Tibial artery (tissue), 4 donors: Measurements from ENCODE around the gene MOCS2.

Experiments
- DNase-seq, 2 donors: peaks; one replicate each; pipeline ENCODE4 v3.0.0-alpha.2; 2019
- H3K27ac ChIP-seq, 2 donors: fragments of 200-600 bp; sonication (generic) in 1 of 2; 1 replicate in 1 of 2; 2 replicates in 1 of 2; pipeline ENCODE4 v1.5.1; 2018 to 2019; ENCODE audit warnings: mild to moderate bottlenecking in 1 of 2
- H3K27me3 ChIP-seq, 2 donors: fragments of 200-600 bp; sonication (generic) in 1 of 2; one replicate each; pipeline versions ENCODE4 v1.5.1 to v1.6.0; 2016 to 2019
- H3K36me3 ChIP-seq, 3 donors: fragments of 200-600 bp; sonication (generic) in 2 of 3; one replicate each; pipeline ENCODE4 v1.5.1; 2016 to 2019; ENCODE audit warnings: mild to moderate bottlenecking in 2 of 3
- H3K4me1 ChIP-seq, 4 donors: fragments of 200-600 bp; sonication (generic) in 2 of 4; 1 replicate in 3 of 4; 2 replicates in 1 of 4; pipeline ENCODE4 v1.5.1; 2016 to 2019
- H3K4me3 ChIP-seq, 2 donors: fragments of 200-600 bp; sonication (generic) in 1 of 2; 1 replicate in 1 of 2; 2 replicates in 1 of 2; pipeline ENCODE4 v1.5.1; 2018 to 2019; ENCODE audit warnings: mild to moderate bottlenecking in 2 of 2
- H3K9me3 ChIP-seq, 3 donors: fragments of 200-600 bp; sonication (generic) in 1 of 3; one replicate each; pipeline ENCODE4 v1.5.1; 2016 to 2019
- CTCF ChIP-seq, 2 experiments: fragments of 200-600 bp in 1 of 2; fragments of 450-650 bp in 1 of 2; IDR thresholded peaks; one replicate each; pipeline ENCODE4 v1.5.1; 2017 to 2019; ENCODE audit warnings: antibody characterized with exemption in 2 of 2, mild to moderate bottlenecking in 1 of 2, moderate library complexity in 1 of 2
- intact Hi-C: fragments of 100-400 bp; cut with DNase I; formaldehyde crosslinking; loops from one replicate; pipeline ENCODE4 v1.15.0; 2023; ENCODE audit warnings: low total_unique reads

MOCS2 gene

GRCh38 chr5:53055365-53055764, 54.2 kb downstream of the MOCS2 start:
- no peak for DNase-seq
- Histone ChIP-seq H3K4me1 (no peaks in the 10 kb centered on the region), H3K36me3 (peaks cover 0 to 26% (median 0%) of the 10 kb centered on the region in 3 donors), H3K27ac (no peak overlapping the region), H3K9me3 (no peaks in the 10 kb centered on the region), H3K4me3 (no peak overlapping the region), H3K27me3 (no peaks in the 10 kb centered on the region)
- TF ChIP-seq CTCF (IDR thresholded peaks at IDR 0.05), result no peak
- intact Hi-C loops, result no loop called here

- DNase-seq, result no peak
- Histone ChIP-seq H3K4me3 (no peak overlapping the region), H3K36me3 (peaks cover 0 to 18% (median 0%) of the 10 kb centered on the region in 3 donors), H3K9me3 (no peaks in the 10 kb centered on the region), H3K4me1 (no peaks in the 10 kb centered on the region), H3K27ac (no peak overlapping the region), H3K27me3 (no peaks in the 10 kb centered on the region)
- intact Hi-C loops, result no loop called here
- TF ChIP-seq CTCF (IDR thresholded peaks at IDR 0.05), result no peak
Observed at GRCh38 chr5:53053364-53053763, 56.2 kb downstream of the MOCS2 start.

- Histone ChIP-seq H3K4me3 (no peak overlapping the region), H3K27me3 (no peaks in the 10 kb centered on the region), H3K36me3 (peaks cover 0 to 24% (median 0%) of the 10 kb centered on the region in 3 donors), H3K4me1 (no peaks in the 10 kb centered on the region), H3K27ac (no peak overlapping the region), H3K9me3 (no peaks in the 10 kb centered on the region)
- no peak for TF ChIP-seq CTCF (IDR thresholded peaks at IDR 0.05)
- no peak for DNase-seq
- intact Hi-C loops, result no loop called here
Observed at GRCh38 chr5:53052499-53052898, 57.1 kb downstream of the MOCS2 start.

- H3K27ac ChIP-seq, result no peak overlapping the region
Observed at GRCh38 chr5:53048248-53048647, 61.3 kb downstream of the MOCS2 start.

More at GRCh38 chr5:53048248-53048647, 61.3 kb downstream of the MOCS2 start:
- no peak for TF ChIP-seq CTCF (IDR thresholded peaks at IDR 0.05)
- Histone ChIP-seq H3K27me3 (no peaks in the 10 kb centered on the region), H3K4me3 (no peak overlapping the region), H3K9me3 (no peaks in the 10 kb centered on the region), H3K4me1 (no peaks in the 10 kb centered on the region), H3K36me3 (peaks cover 0 to 17% (median 0%) of the 10 kb centered on the region in 3 donors)
- intact Hi-C loops, result no loop called here
- no peak for DNase-seq
